Liver (tissue), 3 donors: ENCODE measurements around the gene TRAK2.

Experiments
- CTCF ChIP-seq: fragments of 150-350 bp; IDR thresholded peaks from 2 replicates; pipeline ENCODE4 v1.5.1; 2017; ENCODE audit warnings: improper control_type of control experiment, low read depth, low read length; ENCODE audit not compliant: missing input control
- EGR1 ChIP-seq, 2 donors: IDR thresholded peaks; 2 replicates each; pipeline ENCODE4 v1.6.1; 2016 to 2018; ENCODE audit warnings: antibody characterized with exemption in 2 of 2, low read depth in 2 of 2
- FOXA1 ChIP-seq: IDR thresholded peaks from 2 replicates; pipeline ENCODE4 v1.6.1; 2016; ENCODE audit warnings: antibody characterized with exemption
- GABPA ChIP-seq, 2 donors: IDR thresholded peaks in 1 of 2; conservative IDR thresholded peaks in 1 of 2; 2 replicates each; pipeline ENCODE4 v1.6.1; 2016; ENCODE audit warnings: antibody characterized with exemption in 2 of 2, mild to moderate bottlenecking in 1 of 2, moderate library complexity in 1 of 2
- MAX ChIP-seq: IDR thresholded peaks from 2 replicates; pipeline ENCODE4 v1.6.1; 2016; ENCODE audit warnings: antibody characterized with exemption
- RAD21 ChIP-seq, 2 donors: IDR thresholded peaks; 2 replicates each; pipeline ENCODE4 v1.6.1; 2016; ENCODE audit warnings: antibody characterized with exemption in 2 of 2, mild to moderate bottlenecking in 2 of 2
- REST ChIP-seq: IDR thresholded peaks from 2 replicates; pipeline ENCODE4 v1.6.1; 2016; ENCODE audit warnings: antibody characterized with exemption, mild to moderate bottlenecking
- RXRA ChIP-seq, 2 donors: IDR thresholded peaks; 2 replicates each; pipeline ENCODE4 v1.6.1; 2017 to 2018; ENCODE audit warnings: antibody characterized with exemption in 2 of 2, mild to moderate bottlenecking in 1 of 2
- SP1 ChIP-seq: IDR thresholded peaks from 2 replicates; pipeline ENCODE4 v1.6.1; 2018; ENCODE audit warnings: antibody characterized with exemption, mild to moderate bottlenecking
- donor health status: healthy.
- donor health status: healthy.

- TF ChIP-seq CTCF (no peak), RXRA (IDR thresholded peaks at IDR 0.05) (no peak), RAD21 (IDR thresholded peaks at IDR 0.05) (no peak), GABPA (IDR thresholded peaks at IDR 0.05 in 1 of 2, conservative IDR thresholded peaks at IDR 0.05 in 1 of 2) (no peak), REST (no peak), MAX (no peak), SP1 (no peak), EGR1 (IDR thresholded peaks at IDR 0.05; ENCODE audit: low read depth in 2 of 2) (no peak), FOXA1 (no peak)
Measured at GRCh38 chr2:201415149-201415548, 36.1 kb downstream of the TRAK2 start.
